Transverse colon (tissue), 4 donors: ENCODE measurements around the gene PPARA.

Experiments used
- EP300 ChIP-seq: sonication (generic); formaldehyde crosslinking; IDR thresholded peaks from one replicate; pipeline ENCODE4 v1.6.1; 2017; ENCODE audit warnings: antibody characterized with exemption, low read depth
- POLR2A ChIP-seq: fragments of 450-650 bp; IDR thresholded peaks from one replicate; pipeline ENCODE4 v1.6.1; 2016; ENCODE audit warnings: antibody characterized with exemption, mild to moderate bottlenecking, moderate library complexity
- POLR2AphosphoS5 ChIP-seq, 3 donors: sonication (generic); formaldehyde crosslinking; IDR thresholded peaks; one replicate each; pipeline ENCODE4 v1.6.1; 2016; ENCODE audit warnings: antibody characterized with exemption in 3 of 3
- TF ChIP-seq, protein P1 (sequence below), 5 experiments: fragments of 200-600 bp in 3 of 5; fragments of 450-650 bp in 2 of 5; sonication (generic) in 3 of 5; IDR thresholded peaks; 1 replicate in 2 of 5; 2 replicates in 3 of 5; pipeline ENCODE4 v1.5.1; 2016 to 2017; ENCODE audit warnings: antibody characterized with exemption in 5 of 5, inconsistent platforms in 3 of 5, mild to moderate bottlenecking in 2 of 5, moderate library complexity in 1 of 5

DNA sequence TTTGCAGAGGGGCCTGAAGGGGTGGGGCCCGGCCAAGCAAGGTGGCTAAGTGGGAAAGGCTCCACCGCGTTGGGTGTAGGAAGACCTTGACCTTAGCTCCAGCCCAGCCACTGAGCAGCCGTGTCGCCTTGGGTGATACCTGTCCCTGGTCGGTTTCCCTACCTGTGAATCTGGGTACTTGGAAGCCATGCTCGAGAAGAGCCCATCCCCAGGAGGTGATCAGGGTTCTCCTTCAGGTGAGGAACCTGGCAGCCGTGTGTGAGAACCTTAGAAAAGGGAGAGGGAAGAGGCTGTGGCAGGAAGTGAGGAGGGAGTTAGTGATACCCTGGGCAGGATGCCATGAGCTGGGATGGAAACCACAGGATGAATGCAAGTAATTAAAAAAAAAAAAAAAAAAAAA, 21.6 kb downstream of the PPARA start:
- TF ChIP-seq, protein P1, sequence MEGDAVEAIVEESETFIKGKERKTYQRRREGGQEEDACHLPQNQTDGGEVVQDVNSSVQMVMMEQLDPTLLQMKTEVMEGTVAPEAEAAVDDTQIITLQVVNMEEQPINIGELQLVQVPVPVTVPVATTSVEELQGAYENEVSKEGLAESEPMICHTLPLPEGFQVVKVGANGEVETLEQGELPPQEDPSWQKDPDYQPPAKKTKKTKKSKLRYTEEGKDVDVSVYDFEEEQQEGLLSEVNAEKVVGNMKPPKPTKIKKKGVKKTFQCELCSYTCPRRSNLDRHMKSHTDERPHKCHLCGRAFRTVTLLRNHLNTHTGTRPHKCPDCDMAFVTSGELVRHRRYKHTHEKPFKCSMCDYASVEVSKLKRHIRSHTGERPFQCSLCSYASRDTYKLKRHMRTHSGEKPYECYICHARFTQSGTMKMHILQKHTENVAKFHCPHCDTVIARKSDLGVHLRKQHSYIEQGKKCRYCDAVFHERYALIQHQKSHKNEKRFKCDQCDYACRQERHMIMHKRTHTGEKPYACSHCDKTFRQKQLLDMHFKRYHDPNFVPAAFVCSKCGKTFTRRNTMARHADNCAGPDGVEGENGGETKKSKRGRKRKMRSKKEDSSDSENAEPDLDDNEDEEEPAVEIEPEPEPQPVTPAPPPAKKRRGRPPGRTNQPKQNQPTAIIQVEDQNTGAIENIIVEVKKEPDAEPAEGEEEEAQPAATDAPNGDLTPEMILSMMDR (IDR thresholded peaks at IDR 0.05) = no peak
- TF ChIP-seq POLR2A = no peak
- TF ChIP-seq POLR2AphosphoS5 (IDR thresholded peaks at IDR 0.05) = no peak
- no peak for TF ChIP-seq EP300
